ENCODE results near the gene PTPRH.

The PTPRH gene, protein sequence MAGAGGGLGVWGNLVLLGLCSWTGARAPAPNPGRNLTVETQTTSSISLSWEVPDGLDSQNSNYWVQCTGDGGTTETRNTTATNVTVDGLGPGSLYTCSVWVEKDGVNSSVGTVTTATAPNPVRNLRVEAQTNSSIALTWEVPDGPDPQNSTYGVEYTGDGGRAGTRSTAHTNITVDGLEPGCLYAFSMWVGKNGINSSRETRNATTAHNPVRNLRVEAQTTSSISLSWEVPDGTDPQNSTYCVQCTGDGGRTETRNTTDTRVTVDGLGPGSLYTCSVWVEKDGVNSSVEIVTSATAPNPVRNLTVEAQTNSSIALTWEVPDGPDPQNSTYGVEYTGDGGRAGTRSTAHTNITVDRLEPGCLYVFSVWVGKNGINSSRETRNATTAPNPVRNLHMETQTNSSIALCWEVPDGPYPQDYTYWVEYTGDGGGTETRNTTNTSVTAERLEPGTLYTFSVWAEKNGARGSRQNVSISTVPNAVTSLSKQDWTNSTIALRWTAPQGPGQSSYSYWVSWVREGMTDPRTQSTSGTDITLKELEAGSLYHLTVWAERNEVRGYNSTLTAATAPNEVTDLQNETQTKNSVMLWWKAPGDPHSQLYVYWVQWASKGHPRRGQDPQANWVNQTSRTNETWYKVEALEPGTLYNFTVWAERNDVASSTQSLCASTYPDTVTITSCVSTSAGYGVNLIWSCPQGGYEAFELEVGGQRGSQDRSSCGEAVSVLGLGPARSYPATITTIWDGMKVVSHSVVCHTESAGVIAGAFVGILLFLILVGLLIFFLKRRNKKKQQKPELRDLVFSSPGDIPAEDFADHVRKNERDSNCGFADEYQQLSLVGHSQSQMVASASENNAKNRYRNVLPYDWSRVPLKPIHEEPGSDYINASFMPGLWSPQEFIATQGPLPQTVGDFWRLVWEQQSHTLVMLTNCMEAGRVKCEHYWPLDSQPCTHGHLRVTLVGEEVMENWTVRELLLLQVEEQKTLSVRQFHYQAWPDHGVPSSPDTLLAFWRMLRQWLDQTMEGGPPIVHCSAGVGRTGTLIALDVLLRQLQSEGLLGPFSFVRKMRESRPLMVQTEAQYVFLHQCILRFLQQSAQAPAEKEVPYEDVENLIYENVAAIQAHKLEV

GRCh38 chr19:55208880-55209692, at the start of gene PTPRH:
TSS of gene PTPRH (minus strand) at chr19:55209501. CDS start at chr19:55209433, 68 bp downstream.
- no peak for DNase-seq

- no peak for DNase-seq
Measured at GRCh38 chr19:55258476-55258827, 49.2 kb upstream of the PTPRH start.

GRCh38 chr19:55257461-55258420, 48.4 kb upstream of the PTPRH start:
- DNase-seq = peak; percentile 43

DNA sequence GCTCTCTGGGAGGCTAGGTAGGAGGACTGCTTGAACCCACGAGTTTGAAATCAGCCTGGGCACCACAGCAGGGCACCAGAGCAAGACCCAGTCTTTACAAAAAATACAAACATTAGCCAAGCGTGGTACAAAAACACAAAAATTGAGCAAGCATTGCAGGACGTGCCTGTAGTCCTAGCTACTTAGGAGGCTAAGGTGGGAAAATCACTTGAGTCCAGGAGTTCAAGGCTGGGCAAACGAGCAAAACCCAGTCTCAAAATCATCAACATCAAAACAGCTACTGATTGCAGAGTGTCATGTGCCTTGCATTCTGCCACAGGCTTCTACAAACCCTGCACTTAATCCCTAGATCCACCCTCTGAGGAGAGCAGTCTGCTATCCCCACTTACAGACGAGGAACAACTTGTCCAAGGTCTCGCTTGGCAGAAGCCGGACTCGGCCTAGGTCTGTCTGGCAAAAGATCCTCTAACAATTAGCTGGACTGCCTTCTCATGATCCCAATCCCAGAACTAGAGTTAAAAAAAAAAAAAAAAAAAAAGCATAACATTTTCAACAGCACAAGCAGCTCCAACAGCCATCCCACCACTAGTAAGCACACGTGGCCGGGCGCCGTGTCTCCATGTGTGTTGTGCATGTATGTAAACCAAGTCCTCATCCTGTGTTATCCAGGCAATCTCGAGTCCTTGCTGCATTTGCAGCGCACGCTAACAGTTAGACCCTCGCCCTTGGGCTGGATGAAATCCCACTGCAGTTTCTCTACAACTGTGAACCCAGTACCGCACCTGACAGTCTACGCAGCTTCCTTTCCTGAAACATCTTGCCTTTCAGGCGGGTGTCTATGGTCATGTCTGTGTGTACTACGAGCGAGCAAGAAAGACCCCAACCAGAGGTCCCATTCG, 47.5 kb upstream of the PTPRH start:
- no peak for DNase-seq

- peak; percentile 78 for DNase-seq
Measured at GRCh38 chr19:55255618-55256423, 46.5 kb upstream of the PTPRH start.

GRCh38 chr19:55254625-55254977, 45.3 kb upstream of the PTPRH start:
- no peak for DNase-seq

DNA sequence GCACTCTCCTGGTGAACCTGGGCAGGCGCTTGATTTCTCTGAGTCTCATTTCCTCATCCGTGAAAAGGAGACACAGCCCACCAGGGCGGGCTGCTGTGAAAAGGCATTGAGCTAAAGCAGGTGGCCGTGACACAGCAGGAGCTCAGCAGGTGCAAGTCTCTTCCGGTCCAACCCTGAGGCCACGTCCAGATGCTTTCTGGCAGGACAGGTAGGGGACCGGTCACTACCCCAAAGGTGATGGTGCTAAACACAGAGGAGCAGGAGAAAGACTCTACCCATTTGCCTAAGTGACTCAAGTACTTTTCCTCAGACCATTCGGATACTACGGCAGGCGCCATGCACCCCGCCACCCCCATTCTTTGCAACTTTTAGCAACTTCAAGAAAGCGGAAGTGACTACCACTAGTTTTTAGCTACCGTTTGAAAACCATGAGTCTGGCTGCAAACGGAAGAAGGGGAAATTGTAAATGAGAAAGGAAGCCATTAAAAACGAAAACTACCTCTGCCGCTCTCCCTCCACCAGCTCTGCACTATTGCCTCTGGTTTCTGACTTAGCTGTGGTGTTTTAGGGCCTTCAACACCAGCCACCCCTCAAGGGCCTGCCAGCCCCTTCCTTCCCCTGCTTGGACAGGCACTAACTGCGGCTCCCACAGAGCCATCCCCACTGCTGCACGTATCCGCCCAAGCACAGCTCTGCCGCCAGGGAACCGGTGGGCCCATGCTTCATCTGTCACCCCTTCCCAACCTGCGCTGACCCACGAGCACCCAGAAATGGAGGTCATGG, 44.7 kb upstream of the PTPRH start:
- DNase-seq = peak; percentile 79

- DNase-seq = no peak
Measured at GRCh38 chr19:55252760-55253663, 43.7 kb upstream of the PTPRH start.

- DNase-seq = peak; percentile 72
Measured at GRCh38 chr19:55251341-55252081, 42.2 kb upstream of the PTPRH start.

GRCh38 chr19:55250262-55251036, 41.1 kb upstream of the PTPRH start:
- DNase-seq = no peak

DNA sequence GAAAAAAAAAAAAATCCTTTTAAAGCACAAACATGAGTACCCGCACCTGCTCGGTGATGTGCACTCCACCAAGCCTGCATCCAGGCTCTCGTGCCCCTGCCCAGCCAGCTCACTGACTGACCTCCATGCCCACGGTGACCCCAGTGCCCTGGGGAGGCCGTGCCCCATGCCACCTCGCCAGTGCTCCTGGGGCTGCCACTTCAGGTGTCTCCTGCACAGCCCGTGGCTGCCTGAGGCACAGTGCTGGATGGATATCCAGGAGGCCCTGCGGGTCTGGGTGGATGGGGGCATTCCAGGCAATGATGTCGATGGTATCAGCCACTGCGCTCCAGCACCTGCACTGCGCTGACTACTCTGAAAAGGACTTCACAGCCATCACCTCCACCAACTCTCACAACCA, 40.5 kb upstream of the PTPRH start:
- DNase-seq = no peak

DNA sequence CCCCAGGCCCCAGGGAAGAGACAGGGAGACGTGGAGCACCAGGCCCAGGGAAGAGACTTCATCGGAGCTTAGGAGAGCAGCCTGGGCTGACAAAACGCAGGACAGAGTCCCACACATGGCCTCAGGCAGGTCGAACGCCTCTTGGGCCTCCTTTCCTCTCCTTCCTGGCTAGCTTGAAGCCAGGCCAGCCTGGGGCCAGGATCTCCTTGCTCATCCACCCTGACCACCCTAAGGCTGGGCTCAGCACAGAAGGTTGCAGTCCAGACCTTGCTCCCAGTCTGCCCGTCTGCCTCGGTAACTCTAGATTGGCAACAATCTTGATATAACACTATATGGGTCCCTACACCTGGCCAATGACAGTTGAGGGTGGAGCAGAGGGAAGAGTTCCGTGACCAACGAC, 39.4 kb upstream of the PTPRH start:
- no peak for DNase-seq

DNA sequence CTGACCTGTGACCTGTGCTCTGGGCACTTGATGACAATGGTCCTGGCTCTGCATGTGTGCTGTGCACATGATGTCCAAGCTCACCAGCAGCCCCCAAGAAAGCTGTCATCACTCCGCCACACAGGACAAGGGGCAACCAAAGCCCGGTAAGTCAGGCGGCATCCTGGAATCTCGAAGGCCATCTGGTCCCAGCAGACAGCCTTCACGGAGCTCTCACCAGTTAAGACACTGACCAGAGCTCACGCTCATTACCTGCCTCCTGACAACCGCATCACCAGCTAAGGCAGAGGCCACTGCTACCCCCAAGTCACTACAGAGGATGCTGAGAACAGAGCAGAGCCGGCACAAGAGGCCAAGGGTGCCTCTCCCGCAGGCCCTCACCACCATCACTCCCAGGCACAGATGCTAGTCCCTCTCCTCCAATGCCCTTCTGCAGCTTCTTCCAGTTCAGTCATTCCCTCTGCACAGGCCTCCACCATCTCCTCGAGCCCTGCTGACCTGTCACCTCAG, 38.9 kb upstream of the PTPRH start:
- no peak for DNase-seq

DNA sequence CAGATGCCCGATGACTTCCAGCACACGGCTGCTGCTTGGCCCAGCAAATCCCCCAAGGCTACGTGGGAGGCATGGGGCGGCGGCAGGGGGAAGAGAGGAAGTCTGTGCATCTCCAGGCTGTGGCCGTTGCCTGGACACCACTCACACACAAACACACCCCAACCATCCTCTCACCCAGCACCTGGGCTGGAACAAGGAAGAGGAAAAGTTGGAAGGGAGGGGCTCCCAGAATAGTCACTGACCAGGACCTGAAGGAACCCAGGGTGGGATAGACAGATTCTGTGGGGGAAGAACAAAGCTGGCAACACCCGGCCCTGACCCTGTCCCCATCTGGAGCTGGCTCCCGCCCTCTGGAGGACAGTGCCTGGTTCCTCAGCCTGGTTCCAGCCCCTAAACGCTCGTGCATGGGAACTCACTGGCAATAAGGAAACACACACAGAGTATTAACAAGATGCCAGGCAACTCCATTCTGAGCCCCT, 38.4 kb upstream of the PTPRH start:
- no peak for DNase-seq

Measured in activated CD4-positive, alpha-beta T cell treated with anti-CD3 and anti-CD28 coated beads, Interleukin-2, amount 50 U/mL, for 16 hours (primary cell).